ENCODE data around the gene SEC23A. TPM values are rescaled to one million over a fixed set of nuclear protein-coding genes. Genes with fewer than 3 reads are reported as not detected.
"Not testable (repeated sequence)": the region's sequence is repeated elsewhere in the genome, so short reads cannot be mapped to it uniquely, and the experiment has no call there.

The SEC23A gene
- total and polyA plus RNA-seq, 2 donors (not counting 1 experiment from before 2014, with no cell fraction given): 13.2 to 52.3 TPM

DNA sequence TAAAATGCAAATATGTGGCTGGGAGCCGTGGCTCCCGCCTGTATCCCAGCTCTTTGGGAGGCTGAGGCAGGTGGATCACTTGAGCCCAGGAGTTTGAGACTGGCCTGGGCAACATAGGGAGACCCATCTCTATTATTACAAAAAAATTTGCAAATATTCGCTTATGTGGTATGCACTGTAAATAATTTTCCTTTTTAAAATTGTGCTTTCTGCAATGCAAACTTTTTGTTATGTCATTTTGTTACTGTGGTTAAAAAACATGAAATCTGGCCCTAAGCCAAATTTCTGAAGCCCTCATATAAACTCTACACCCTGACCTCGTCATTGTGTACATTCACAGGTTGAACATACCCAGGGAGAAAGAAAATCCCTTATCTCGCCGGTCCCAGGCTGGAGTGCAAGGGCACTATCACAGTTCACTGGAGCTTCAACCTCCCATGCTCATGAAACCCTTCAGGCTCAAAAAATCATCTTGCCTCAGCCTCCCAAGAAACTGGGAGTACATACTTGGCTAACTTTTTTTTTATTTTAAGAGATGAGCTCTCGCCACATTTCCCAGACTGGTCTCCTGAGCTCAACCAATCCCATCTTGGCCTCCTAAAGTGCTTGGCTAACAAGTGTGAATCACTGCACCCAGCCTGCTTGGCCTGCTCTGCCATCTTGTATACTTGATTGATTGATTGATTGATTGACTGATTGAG is 42.4 kb upstream of the SEC23A start:
- Mint-ChIP-seq H3K4me3 (no peak overlapping the region), H3K4me1 (peaks cover 8% of the 10 kb centered on the region), H3K27ac (no peak overlapping the region), H3K9me3 (ENCODE audit: insufficient read depth) (peaks cover 2% of the 10 kb centered on the region), H3K27me3 (no peaks in the 10 kb centered on the region)
- peaks cover 5 to 8% of the 10 kb centered on the region in 2 experiments for H3K36me3 ChIP-seq (replicated peaks in 1 of 2; ENCODE audit: control extremely low read depth in 1 of 2, control insufficient read depth in 1 of 2, extremely low read depth in 1 of 2, insufficient read depth in 2 of 2, low read length in 1 of 2)
- no peak overlapping the region for H3K4me3 ChIP-seq (ENCODE audit: control extremely low read depth in 1 of 5, extremely low read depth in 1 of 5, insufficient read depth in 1 of 5, low read depth in 2 of 5, low read length in 4 of 5)
- ATAC-seq (ENCODE audit: low read depth) (no peak), DNase-seq (no peak)
- H3K9ac ChIP-seq (ENCODE audit: low read length): no peak overlapping the region
- H3K9me3 ChIP-seq (ENCODE audit: control extremely low read depth in 1 of 3, control insufficient read depth in 2 of 3, insufficient read depth in 1 of 3, low read length in 2 of 3): peaks cover 0 to 12% (median 5%) of the 10 kb centered on the region in 3 donors
- intact Hi-C loops (cut with micrococcal nuclease): no loop called here
- no peak overlapping the region for H3K4me2 ChIP-seq (replicated peaks; ENCODE audit: low read depth, low read length, poor library complexity, severe bottlenecking)
- no peak overlapping the region for H2AFZ ChIP-seq (ENCODE audit: insufficient read depth, low read depth, low read length, poor library complexity, severe bottlenecking)
- H3K79me2 ChIP-seq (ENCODE audit: control insufficient read depth, insufficient read depth, low read length): no peaks in the 10 kb centered on the region
- 90% methylated on average over 3 of the region's 7 CpGs for WGBS (ENCODE audit: insufficient coverage)
- CTCF ChIA-PET: no interaction called here
- no peaks in the 10 kb centered on the region for H3K27me3 ChIP-seq (replicated peaks in 1 of 4; ENCODE audit: control extremely low read depth in 1 of 4, control insufficient read depth in 3 of 4, insufficient read depth in 4 of 4, low read length in 3 of 4)
- H3K27ac ChIP-seq (ENCODE audit: low read length in 2 of 2): no peak overlapping the region
- TF ChIP-seq EZH2 (IDR thresholded peaks at IDR 0.05; ENCODE audit: borderline replicate concordance, insufficient read depth, low read depth, low read length, poor library complexity, severe bottlenecking): no peak
- TF ChIP-seq, protein P1, sequence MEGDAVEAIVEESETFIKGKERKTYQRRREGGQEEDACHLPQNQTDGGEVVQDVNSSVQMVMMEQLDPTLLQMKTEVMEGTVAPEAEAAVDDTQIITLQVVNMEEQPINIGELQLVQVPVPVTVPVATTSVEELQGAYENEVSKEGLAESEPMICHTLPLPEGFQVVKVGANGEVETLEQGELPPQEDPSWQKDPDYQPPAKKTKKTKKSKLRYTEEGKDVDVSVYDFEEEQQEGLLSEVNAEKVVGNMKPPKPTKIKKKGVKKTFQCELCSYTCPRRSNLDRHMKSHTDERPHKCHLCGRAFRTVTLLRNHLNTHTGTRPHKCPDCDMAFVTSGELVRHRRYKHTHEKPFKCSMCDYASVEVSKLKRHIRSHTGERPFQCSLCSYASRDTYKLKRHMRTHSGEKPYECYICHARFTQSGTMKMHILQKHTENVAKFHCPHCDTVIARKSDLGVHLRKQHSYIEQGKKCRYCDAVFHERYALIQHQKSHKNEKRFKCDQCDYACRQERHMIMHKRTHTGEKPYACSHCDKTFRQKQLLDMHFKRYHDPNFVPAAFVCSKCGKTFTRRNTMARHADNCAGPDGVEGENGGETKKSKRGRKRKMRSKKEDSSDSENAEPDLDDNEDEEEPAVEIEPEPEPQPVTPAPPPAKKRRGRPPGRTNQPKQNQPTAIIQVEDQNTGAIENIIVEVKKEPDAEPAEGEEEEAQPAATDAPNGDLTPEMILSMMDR (IDR thresholded peaks at IDR 0.05): no peak
- POLR2A ChIA-PET: no interaction called here
- peaks cover 6% of the 10 kb centered on the region in 2 donors for H3K4me1 ChIP-seq (ENCODE audit: control insufficient read depth in 2 of 2, insufficient read depth in 2 of 2, low read length in 2 of 2)
- H4K20me1 ChIP-seq (ENCODE audit: control insufficient read depth, insufficient read depth, low read length, poor library complexity, severe bottlenecking): no peaks in the 10 kb centered on the region

DNA sequence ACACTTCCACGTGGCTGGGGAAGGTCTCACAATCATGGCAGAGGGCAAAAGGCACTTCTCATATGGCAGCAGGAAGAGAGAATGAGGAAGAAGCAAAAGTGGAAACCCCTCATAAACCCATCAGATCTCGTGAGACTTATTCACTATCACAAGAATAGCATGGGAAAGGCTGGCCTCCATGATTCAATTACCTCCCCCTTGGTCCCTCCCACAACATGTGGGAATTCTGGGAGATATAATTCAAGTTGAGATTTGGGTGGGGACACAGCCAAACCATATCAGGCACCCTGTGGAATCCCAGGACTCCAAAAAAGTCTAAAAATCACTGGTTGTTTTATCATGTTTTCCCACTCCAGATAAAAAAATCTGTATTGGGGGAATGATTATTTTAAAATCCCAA is 40.2 kb upstream of the SEC23A start:
- H3K27me3 ChIP-seq (replicated peaks in 1 of 4; ENCODE audit: control extremely low read depth in 1 of 4, control insufficient read depth in 3 of 4, insufficient read depth in 4 of 4, low read length in 3 of 4); ATAC-seq (ENCODE audit: low read depth); H3K4me3 Mint-ChIP-seq; H4K20me1 ChIP-seq (ENCODE audit: control insufficient read depth, insufficient read depth, low read length, poor library complexity, severe bottlenecking); CTCF ChIA-PET; H3K27ac Mint-ChIP-seq; H3K4me1 ChIP-seq (ENCODE audit: control insufficient read depth in 2 of 2, insufficient read depth in 2 of 2, low read length in 2 of 2); H3K27me3 Mint-ChIP-seq; H2AFZ ChIP-seq (ENCODE audit: insufficient read depth, low read depth, low read length, poor library complexity, severe bottlenecking); H3K4me3 ChIP-seq (ENCODE audit: control extremely low read depth in 1 of 5, extremely low read depth in 1 of 5, insufficient read depth in 1 of 5, low read depth in 2 of 5, low read length in 4 of 5); H3K4me2 ChIP-seq (replicated peaks; ENCODE audit: low read depth, low read length, poor library complexity, severe bottlenecking); POLR2A ChIA-PET; DNase-seq; intact Hi-C loops (cut with micrococcal nuclease); H3K27ac ChIP-seq (ENCODE audit: low read length in 2 of 2); H3K36me3 ChIP-seq (replicated peaks in 1 of 2; ENCODE audit: control extremely low read depth in 1 of 2, control insufficient read depth in 1 of 2, extremely low read depth in 1 of 2, insufficient read depth in 2 of 2, low read length in 1 of 2); H3K9me3 Mint-ChIP-seq (ENCODE audit: insufficient read depth); H3K79me2 ChIP-seq (ENCODE audit: control insufficient read depth, insufficient read depth, low read length); H3K9ac ChIP-seq (ENCODE audit: low read length): not testable (repeated sequence)
- H3K4me1 Mint-ChIP-seq: peaks cover 12% of the 10 kb centered on the region
- WGBS (ENCODE audit: insufficient coverage): no CpG with 5 or more reads among the region's 2 CpGs
- H3K9me3 ChIP-seq (ENCODE audit: control extremely low read depth in 1 of 3, control insufficient read depth in 2 of 3, insufficient read depth in 1 of 3, low read length in 2 of 3): peaks cover 0 to 12% (median 5%) of the 10 kb centered on the region in 3 donors

DNA sequence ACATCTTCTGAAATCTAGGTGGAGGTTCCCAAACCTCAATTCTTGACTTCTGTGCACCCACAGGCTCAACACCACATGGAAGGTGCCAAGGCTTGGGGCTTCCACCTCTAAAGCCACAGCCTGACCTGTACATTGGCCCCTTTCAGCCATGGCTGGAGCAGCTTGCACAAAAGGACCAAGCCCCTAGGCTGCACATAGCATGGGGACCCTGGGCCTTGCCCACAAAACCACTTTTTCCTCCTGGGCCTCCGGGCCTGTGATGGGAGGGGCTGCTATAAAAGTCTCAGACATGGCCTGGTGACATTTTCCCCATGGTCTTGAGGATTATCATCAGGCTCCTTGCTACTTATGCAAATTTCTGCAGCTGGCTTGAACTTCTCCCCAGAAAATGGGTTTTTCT is 38.6 kb upstream of the SEC23A start:
- H2AFZ ChIP-seq (ENCODE audit: insufficient read depth, low read depth, low read length, poor library complexity, severe bottlenecking); H3K27me3 Mint-ChIP-seq; H3K4me3 Mint-ChIP-seq; H3K4me3 ChIP-seq (ENCODE audit: control extremely low read depth in 1 of 5, extremely low read depth in 1 of 5, insufficient read depth in 1 of 5, low read depth in 2 of 5, low read length in 4 of 5); H3K27me3 ChIP-seq (replicated peaks in 1 of 4; ENCODE audit: control extremely low read depth in 1 of 4, control insufficient read depth in 3 of 4, insufficient read depth in 4 of 4, low read length in 3 of 4); H3K27ac ChIP-seq (ENCODE audit: low read length in 2 of 2); ATAC-seq (ENCODE audit: low read depth); DNase-seq; POLR2A ChIA-PET; H3K9ac ChIP-seq (ENCODE audit: low read length); H4K20me1 ChIP-seq (ENCODE audit: control insufficient read depth, insufficient read depth, low read length, poor library complexity, severe bottlenecking); H3K79me2 ChIP-seq (ENCODE audit: control insufficient read depth, insufficient read depth, low read length); H3K27ac Mint-ChIP-seq; H3K4me2 ChIP-seq (replicated peaks; ENCODE audit: low read depth, low read length, poor library complexity, severe bottlenecking); H3K4me1 ChIP-seq (ENCODE audit: control insufficient read depth in 2 of 2, insufficient read depth in 2 of 2, low read length in 2 of 2); CTCF ChIA-PET; H3K9me3 Mint-ChIP-seq (ENCODE audit: insufficient read depth); intact Hi-C loops (cut with micrococcal nuclease): not testable (repeated sequence)
- H3K4me1 Mint-ChIP-seq: peaks cover 12% of the 10 kb centered on the region
- H3K9me3 ChIP-seq (ENCODE audit: control extremely low read depth in 1 of 3, control insufficient read depth in 2 of 3, insufficient read depth in 1 of 3, low read length in 2 of 3): peaks cover 0 to 12% (median 5%) of the 10 kb centered on the region in 3 donors
- H3K36me3 ChIP-seq (replicated peaks in 1 of 2; ENCODE audit: control extremely low read depth in 1 of 2, control insufficient read depth in 1 of 2, extremely low read depth in 1 of 2, insufficient read depth in 2 of 2, low read length in 1 of 2): peaks cover 0 to 16% of the 10 kb centered on the region in 2 experiments
- WGBS (ENCODE audit: insufficient coverage): 80% methylated on average over 1 of the region's 1 CpG

Measured in B cell (primary cell).